GM21360 (cell line): Measurements from ENCODE around the gene TMEM164.

Experiments used
- ATAC-seq: cut with Tn5 transposase; IDR thresholded peaks from one replicate; pipeline ENCODE4 v1.9.1; 2021; ENCODE audit warnings: mild to moderate bottlenecking, moderate library complexity; ENCODE audit not compliant: unreplicated experiment

Gene TMEM164

DNA sequence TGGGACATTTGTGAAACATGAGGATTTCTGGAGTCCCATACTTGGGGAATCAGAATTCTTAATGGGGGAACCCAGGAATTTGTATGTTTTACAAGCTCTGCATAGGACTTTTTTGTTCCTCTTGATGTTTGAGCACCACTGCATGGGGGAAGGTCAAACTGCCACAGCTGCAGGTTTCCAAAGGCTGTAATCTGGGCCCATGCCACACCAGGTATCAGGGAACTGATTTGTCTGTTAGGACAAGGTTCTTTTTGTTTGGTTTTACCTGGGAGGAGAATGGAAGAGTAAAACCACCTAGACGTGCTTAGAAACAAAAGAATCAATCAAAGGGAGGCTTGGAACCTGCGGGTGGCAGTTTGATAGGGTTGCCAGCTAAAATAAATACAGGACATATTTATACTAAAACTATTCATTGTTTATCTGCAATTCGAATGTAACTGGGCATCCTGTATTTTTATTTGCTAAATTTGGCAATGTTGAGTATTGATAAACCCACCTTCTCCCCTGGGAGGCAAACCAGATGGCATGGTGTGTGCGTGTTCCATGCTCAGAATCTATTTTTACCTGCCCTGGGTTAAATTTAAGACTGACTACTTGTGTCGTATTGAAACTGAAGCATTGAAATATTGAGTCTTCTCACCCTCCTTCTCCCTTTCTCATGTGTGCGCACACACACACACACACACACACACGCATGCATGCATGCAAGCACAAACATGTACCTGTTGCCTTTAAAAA, 63.7 kb downstream of the TMEM164 start:
- no peak for ATAC-seq

DNA sequence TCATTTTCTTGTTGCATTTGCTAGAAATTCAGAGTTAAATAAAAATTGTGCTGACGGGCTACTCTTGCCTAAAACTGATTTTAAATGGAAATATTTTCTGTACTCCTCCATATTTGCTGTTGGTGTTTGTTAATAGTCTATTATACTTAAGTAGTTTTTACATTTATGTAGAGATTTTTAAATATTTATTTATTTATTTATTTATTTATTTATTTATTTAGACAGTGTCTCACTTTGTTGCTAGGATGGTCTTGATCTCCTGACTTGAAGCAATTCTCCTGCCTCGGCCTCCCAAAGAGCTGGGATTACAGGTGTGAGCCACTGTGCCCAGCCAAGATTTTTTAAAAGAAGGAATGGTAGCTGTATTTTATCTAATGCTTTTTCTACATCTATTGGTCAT, 68.1 kb downstream of the TMEM164 start:
- no peak for ATAC-seq

DNA sequence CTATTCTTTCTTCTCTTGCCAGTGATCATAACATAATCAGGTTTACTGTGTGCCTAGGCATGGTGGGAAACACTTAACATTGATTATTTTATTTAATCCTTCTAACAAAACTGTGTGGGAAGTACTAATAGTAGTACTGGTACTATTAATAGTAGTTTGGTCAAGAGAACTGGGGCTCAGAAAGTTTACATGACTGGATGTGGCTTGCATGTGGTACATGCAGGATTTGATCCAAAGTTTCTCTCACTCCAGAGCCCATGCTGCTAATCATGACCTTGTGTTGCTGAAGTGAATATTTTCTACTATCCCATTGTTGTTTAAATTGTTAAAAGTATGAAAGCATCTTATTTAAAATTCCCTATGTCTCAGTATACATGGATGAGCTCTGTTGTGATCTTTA, 78.4 kb downstream of the TMEM164 start:
- no peak for ATAC-seq

DNA sequence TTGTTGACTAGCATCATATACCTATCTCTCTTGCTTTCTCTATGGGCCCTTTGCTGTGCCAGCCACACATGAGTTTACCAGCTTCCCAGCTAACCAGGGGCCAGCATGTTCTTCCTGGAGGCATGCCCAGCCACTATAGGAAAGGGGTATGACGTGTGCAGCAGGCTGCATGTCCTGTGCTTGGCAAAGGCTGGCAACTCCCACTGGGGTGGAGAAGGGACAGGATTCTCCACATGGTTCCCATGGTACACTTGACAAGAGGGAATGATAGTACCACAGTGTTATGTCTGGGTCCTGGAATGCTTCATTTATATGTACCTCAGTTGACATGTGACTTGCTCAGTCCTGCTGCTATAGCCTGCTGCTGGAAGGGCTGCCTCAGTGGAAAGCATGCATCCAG, 78.8 kb downstream of the TMEM164 start:
- ATAC-seq, result no peak

DNA sequence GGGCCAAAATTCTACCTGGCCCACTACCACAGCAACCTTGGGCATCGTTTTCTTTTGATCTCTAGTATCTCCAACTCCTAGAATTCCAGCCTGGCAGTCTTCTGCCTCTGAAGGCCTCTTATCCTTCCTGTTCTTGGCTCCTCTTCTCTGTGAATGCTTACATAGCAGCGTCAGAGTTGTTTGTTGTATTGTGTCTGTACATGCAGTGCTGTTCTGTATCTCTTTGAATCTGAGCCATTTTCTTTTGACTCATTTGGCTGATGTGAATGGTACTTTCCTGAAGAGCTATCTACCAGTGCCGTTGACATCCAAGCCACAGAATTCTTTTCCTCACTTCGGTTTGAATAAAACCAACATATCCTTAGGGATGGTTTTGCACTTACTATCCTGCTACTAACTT, 79.2 kb downstream of the TMEM164 start:
- no peak for ATAC-seq

DNA sequence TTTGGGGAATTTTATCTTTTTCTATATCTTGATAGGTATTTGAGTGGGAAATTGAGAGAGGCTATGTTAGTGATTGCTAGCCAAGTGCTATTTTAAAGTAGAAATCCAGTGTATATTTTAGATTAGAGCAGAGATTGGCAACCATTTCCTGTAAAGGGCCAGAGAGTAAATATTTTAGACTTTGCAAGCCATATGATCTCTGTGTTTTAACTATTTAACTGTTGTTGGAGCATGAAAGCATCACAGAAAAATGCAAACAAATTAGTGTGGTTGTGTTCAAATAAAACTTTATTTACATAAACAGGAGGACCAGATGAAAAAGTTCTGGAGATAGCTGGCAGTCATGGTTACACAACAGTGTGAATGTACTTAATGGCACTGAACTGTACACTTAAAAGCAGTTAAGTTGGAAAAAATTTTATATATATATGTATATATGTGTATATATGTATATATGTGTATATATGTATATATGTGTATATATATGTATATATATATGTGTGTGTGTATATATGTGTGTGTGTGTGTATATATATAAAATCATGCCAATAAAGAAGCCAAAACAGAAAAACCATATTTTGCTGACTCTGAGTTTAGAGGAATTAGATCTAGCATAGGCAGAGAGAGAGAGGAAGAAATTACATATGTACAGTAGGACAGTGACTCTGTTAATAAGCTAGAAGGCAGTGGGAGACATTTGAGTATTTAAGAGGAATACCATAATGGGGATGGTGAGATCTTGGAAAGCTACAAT, 83.4 kb downstream of the TMEM164 start:
- ATAC-seq, result no peak

GRCh38 chrX:110086916-110087484, 84.1 kb downstream of the TMEM164 start:
- ATAC-seq, result no peak

DNA sequence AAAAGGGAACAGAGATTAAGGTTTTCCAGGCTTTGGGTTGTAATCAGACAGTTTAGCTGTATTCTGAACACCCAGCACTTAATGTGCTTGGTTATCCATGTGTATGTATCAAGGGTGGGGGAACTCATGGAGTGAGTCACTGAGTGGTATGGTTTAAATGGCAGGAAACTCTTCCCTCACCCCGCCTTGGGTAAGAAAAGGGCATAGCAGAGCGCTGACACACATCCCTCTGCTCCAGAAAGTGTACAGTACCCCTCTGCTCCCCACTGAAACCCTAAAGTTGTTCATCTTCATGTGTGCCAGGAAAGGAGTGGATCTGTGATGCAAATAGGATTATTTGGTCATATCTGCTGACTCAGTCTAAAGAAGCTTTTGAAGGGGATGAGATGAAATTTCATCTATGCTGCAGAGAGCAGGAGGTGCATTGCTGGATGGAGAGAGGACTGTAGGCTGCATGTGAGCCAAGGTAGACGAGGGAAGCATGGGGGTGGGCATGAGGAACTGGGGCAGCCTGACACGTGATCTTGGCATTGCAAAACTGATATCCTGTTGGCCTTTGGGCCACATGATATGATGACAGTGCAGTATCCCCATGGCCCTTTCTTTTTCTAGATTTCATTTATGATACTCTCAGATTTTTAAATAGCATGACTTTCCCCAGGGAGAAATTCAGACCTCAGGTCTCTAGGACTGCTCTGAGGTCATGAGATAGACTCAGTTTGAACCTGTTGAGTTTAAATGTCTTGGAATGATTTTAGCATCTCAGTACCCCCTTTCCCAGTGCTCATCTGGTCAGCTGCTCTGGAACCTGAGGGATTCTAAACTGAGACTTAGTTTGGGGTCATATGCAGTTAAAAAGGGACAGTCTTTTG, 84.8 kb downstream of the TMEM164 start:
- no peak for ATAC-seq

DNA sequence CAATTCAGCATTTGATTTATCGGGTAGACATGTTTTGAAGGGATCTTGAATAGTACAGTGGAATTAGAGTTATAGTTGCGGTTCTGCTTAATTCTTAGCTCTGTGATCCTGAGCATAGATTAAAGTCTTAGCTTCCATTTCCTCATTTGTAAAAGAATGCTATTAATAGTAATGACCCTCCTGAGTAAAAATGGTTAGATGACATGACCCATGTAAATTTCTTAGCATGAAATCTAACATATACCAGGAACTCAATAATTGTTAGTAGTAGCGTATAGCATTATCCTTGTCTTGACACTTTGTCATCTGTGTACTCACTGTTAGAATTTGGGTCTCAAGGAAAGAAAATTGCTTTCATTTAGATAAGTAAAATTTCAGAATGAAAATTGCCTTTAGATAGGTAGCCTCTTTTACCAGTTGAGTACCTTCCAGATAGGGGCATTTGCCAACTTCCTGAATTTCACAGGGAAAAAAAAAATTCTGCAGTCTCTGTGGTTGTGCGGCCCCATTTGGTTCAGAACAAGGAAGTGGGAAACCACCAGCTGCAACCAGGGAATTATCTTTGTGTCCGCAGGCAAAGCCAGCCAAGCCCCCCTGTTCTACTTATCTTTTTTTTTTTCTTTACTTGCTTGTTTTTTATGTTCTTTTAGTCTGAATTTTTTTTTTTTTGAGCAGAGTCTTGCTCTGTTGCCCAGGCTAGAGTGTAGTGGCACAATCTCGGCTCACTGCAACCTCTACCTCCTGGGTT, 86.9 kb downstream of the TMEM164 start:
- ATAC-seq, result no peak

DNA sequence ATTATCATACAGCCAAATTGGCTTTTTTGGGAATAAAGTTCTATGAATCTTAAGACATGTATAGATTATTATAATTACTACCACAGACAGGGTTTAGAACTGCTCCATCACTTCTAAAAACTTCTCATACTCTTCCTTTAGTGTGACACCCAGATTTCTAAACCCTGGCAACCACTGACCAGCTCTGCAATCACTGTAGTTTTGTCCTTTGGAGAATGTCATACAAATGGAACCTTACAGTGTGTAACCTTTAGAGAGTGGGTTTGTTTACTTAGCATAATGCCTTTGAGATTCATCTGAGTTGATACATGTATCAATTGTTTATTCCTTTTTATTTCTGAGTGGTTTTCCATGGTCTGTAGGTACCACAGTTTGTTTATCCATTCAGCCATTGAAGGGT, 95.0 kb downstream of the TMEM164 start:
- ATAC-seq, result no peak

DNA sequence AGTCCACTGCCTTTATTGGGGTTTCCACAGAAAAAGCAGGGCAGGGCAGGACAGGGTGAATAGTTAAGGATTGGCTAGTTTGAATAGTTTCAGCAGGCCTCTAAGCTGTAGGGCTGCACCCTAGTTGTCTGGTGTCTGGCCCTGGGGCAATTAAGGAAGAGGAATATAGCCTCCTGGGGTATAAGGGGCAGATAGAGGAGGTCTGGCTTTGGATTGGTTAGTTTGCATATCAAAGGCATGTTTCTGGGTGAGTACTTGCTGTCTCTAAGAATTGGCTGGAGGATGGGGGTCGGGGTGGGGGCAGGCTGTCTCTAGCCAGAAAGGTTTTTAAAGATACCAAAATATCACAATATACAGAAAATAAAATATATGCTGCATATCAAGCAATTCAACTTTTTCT, 100.4 kb downstream of the TMEM164 start:
- no peak for ATAC-seq

- no peak for ATAC-seq
Measured at GRCh38 chrX:110104078-110104477, 101.2 kb downstream of the TMEM164 start.

GRCh38 chrX:110108381-110108821, 105.5 kb downstream of the TMEM164 start:
- peak; percentile 80 for ATAC-seq

DNA sequence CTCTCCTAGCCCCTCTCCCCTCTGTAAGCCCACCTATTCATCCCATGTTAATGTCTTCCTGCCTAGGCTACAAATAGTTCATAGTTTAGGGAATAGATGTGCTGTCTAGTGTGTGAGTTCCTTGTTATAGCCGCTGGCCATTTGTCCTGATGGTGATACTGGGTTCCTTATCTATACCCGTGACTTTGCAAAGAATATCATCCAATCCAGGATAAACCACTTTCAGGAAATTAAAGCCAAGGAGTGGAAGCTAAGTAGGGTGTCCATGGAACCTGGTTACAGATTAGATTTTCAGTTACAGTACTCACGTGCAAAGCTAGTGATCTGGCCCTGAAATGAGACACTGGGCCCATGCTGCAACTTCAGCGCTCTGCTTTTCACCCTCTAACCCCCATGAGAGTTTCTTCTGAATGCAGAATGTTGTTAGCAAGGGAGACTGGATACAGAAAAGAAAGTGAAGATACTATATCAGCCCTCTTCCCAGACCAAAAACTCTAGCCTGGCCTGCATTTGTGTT, 111.4 kb downstream of the TMEM164 start:
- no peak for ATAC-seq

GRCh38 chrX:110116066-110116980, 113.4 kb downstream of the TMEM164 start:
- no peak for ATAC-seq

DNA sequence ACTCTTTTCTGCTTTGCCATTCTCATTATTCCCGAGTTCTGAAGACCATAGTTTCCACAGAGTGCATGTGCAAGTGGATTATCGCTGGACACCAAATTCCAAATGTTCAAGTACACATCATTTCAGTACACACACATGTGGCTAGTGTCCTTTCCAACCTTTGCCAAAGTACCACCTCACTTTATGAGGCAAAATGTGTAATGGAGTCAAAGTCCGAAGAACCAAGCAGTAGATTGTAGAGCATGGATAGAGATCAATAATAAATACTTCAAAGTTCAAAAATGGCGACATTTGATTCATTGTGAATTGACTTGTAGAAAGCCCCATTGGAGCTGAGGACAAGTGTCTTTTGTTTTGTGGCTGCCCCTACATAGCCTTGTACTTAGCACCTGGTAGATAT, 115.6 kb downstream of the TMEM164 start:
- ATAC-seq, result no peak

DNA sequence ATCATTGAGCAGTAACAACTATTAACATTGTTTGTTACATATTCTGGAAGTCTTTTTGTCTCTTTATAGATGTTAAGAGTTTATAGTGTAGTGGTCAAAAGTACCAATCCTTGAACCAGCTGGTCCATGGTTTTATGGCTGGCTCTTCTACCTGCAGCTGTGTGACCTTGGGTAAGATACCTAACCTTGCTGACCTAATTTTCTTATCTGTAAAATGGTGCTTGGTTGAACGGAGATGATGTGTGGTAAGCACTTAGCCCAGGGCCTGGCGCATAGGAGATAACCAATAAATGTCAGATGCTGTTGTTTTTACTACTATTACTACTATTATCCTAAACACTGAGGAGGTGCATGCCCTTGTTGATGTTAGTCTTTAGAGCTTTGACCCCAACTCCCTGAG, 116.6 kb downstream of the TMEM164 start:
- no peak for ATAC-seq

DNA sequence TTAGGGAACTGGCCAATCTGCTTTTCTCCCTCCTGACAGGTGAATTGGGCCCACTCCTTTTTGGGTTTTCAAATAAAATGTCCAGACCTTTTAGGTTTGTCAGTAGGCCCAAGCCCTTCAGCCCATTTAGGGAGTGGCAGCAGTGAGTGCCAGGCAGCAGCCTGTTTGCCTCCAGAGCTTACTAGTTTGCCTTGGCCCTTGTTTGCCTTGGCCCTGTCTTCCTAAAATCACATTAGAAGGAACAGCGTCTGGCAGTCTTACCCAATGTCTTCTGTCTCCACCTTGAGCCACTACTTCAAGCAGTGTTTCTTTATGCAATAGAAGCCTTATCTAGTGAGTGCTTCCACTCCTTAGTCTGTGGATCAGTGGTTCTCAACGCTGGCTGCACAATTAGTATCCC, 117.1 kb downstream of the TMEM164 start:
- no peak for ATAC-seq

DNA sequence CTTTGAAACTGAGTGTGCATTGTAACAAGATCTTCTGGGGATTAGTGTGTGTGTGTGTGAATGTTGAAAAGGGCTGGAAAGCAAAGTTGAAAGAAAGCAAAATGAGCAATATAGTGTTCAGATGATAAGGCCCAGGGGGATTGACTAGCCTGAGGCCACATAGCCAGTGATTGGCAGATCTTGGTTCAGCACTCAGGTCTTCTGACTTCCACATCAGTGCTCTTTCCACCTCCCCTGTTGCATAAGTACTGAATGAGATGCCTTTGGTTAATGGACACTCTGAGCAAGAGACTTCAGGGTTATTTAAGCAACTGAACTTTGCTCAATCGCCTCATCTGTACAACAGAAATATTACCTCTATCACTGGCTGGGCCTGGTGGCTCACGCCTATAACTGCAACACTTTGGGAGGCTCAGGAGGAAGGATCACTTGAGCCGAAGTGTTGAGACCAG, 120.4 kb downstream of the TMEM164 start:
- no peak for ATAC-seq
